Heart right ventricle (tissue), 16 donors: ENCODE data around the gene TMEM204. TPM values are rescaled to one million over a fixed set of nuclear protein-coding genes. Genes with fewer than 3 reads are reported as not detected.

Source experiments
- ATAC-seq, 8 donors: fragments of 200-7000 bp; cut with Tn5 transposase; one replicate each; pipeline ENCODE4 v1.9.1; 2020; ENCODE audit warnings: mild to moderate bottlenecking in 8 of 8, moderate library complexity in 8 of 8, moderate number of reproducible peaks in 1 of 8
- DNase-seq, 2 donors: peaks; one replicate each; pipeline ENCODE4 v3.0.0-alpha.2; 2020
- H3K27ac ChIP-seq, 10 donors: fragments of 200-600 bp; sonication (generic) in 2 of 10; one replicate each; pipeline versions ENCODE4 v1.5.0 to v1.8.0; 2020 to 2022; ENCODE audit warnings: mild to moderate bottlenecking in 3 of 10
- H3K27me3 ChIP-seq, 7 donors: fragments of 200-600 bp; one replicate each; pipeline ENCODE4 v1.8.0; 2021 to 2022; ENCODE audit warnings: mild to moderate bottlenecking in 2 of 7
- H3K36me3 ChIP-seq, 9 donors: fragments of 200-600 bp; sonication (generic) in 1 of 9; one replicate each; pipeline versions ENCODE4 v1.5.0 to v1.8.0; 2020 to 2022; ENCODE audit warnings: mild to moderate bottlenecking in 2 of 9
- H3K4me1 ChIP-seq, 9 donors: fragments of 200-600 bp; sonication (generic) in 1 of 9; one replicate each; pipeline versions ENCODE4 v1.5.0 to v1.8.0; 2020 to 2022; ENCODE audit warnings: mild to moderate bottlenecking in 4 of 9
- H3K4me3 ChIP-seq, 10 donors: fragments of 200-600 bp; sonication (generic) in 2 of 10; one replicate each; pipeline versions ENCODE4 v1.5.0 to v1.8.0; 2020 to 2022; ENCODE audit warnings: mild to moderate bottlenecking in 7 of 10, moderate library complexity in 2 of 10
- H3K9me3 ChIP-seq, 11 donors: fragments of 200-600 bp in 10 of 11; sonication (generic) in 2 of 11; one replicate each; pipeline versions ENCODE4 v1.5.0 to v1.8.0; 2013 to 2022; ENCODE audit warnings: mild to moderate bottlenecking in 2 of 11, control low read depth in 1 of 11, moderate library complexity in 1 of 11
- CTCF ChIP-seq, 9 donors: fragments of 200-600 bp; sonication (generic) in 2 of 9; IDR thresholded peaks; one replicate each; pipeline versions ENCODE4 v1.5.0 to v1.8.0; 2021 to 2022; ENCODE audit warnings: antibody characterized with exemption in 9 of 9, mild to moderate bottlenecking in 5 of 9, moderate library complexity in 1 of 9
- WGBS, 2 donors: extraction: QIAGEN DNeasy Blood & Tissue Kit; methylation state at CpG; one replicate each; pipeline ENCODE4 v1.1.7; 2013; ENCODE audit warnings: inconsistent platforms in 1 of 2; 5-methylcytosine and 5-hydroxymethylcytosine counted together
- intact Hi-C, 10 donors: fragments of 100-400 bp; cut with DNase I; formaldehyde crosslinking; loops; one replicate each; pipeline versions ENCODE4 v1.11.1 to v1.14.2; 2022
- polyA plus RNA-seq, 2 donors: library from polyadenylated mRNA; stranded (reverse); fragments of 200-250 nt; gene quantifications; one replicate each; pipeline ENCODE4 v1.2.3, GENCODE V29; 2013
- total RNA-seq, 10 donors: library from RNA; stranded (reverse); fragmentation: NEBNext Ultra II Directional in 3 of 10; extraction: Animal tissue kit (Norgen Biotek cat#: 25700) in 3 of 10; gene quantifications; one replicate each; pipeline versions ENCODE4 v1.2.1 to v1.2.4, GENCODE V29; 2021 to 2023
- donor health status: Arrhythmogenic right ventricular cardiomyopathy.
- donor health status: ischemic (EF 13 %, LVEDD 7.1; RV severe dilation, severe dysfunction).
- donor health status: healthy with polysubstance abuse.
- donor health status: DM: no; HTN: yes; CAD: no.
- donor health status: DM: no; HTN: no; CAD: no.
- donor health status: ischemic (EF 25% LVEDD 6.9; RV normal size, moderate dysfunction).
- donor health status: ischemic (EF 25% LVEDD 5.7; RV mildly dilated, moderate dysfunction).
- donor health status: healthy.
- donor health status: DM: yes; HTN: yes; CAD: no.
- donor health status: Ischemic cardiomyopathy.
- donor health status: ischemic (EF 35%, LVEDD 5.7; RV mildly dilated, moderate dysfunction).
- donor health status: nonischemic (EF 11% LVEDD 7.7; RV severe dilation, severe dysfunction).
- donor health status: DM: yes; HTN: yes; CAD: no.
- donor health status: PGD.
- donor health status: ischemic (EF 29% LVEDD 5.4; RV normal size, mild dysfunction).
- donor health status: nonischemic (EF 23%, LVEDD 6.1; RV moderate dilation, normal function).

The TMEM204 gene
- total and polyA plus RNA-seq, 12 donors, result 10.7 to 49.9 (median 19.8) TPM

GRCh38 chr16:1503110-1503955, 30.1 kb upstream of the TMEM204 start:
- intact Hi-C loops, result no loop called here
- Histone ChIP-seq H3K4me3 (no peak overlapping the region), H3K9me3 (no peaks in the 10 kb centered on the region), H3K27ac (no peak overlapping the region), H3K27me3 (no peaks in the 10 kb centered on the region), H3K4me1 (peaks cover 0 to 1% (median 0%) of the 10 kb centered on the region in 9 donors), H3K36me3 (peaks cover 8 to 90% (median 38%) of the 10 kb centered on the region in 9 donors)
- no peak for DNase-seq
- no peak for TF ChIP-seq CTCF (IDR thresholded peaks at IDR 0.05)
- WGBS, 2 donors, result 96 to 97% methylated on average over 37 of the region's 37 CpGs
- ATAC-seq, result no peak

GRCh38 chr16:1505073-1505844, 28.2 kb upstream of the TMEM204 start:
- Histone ChIP-seq H3K27me3 (no peaks in the 10 kb centered on the region), H3K36me3 (peaks cover 8 to 87% (median 31%) of the 10 kb centered on the region in 9 donors), H3K4me3 (no peak overlapping the region), H3K27ac (no peak overlapping the region), H3K9me3 (no peaks in the 10 kb centered on the region), H3K4me1 (peaks cover 14 to 20% (median 18%) of the 10 kb centered on the region in 9 donors)
- TF ChIP-seq CTCF (IDR thresholded peaks at IDR 0.05), result no peak
- intact Hi-C loops, result no loop called here
- DNase-seq, result no peak
- WGBS, 2 donors, result 95% methylated on average over 37 of the region's 37 CpGs
- no peak for ATAC-seq

GRCh38 chr16:1505912-1506311, 27.6 kb upstream of the TMEM204 start:
- WGBS, 2 donors, result 93% methylated on average over 21 to 22 of the region's 22 CpGs
- intact Hi-C loops, result no loop called here
- H3K36me3 ChIP-seq, result peaks cover 8 to 87% (median 24%) of the 10 kb centered on the region in 9 donors

More at GRCh38 chr16:1505912-1506311, 27.6 kb upstream of the TMEM204 start:
- peaks cover 18 to 27% (median 23%) of the 10 kb centered on the region in 9 donors for H3K4me1 ChIP-seq
- ATAC-seq (no peak), DNase-seq (no peak)
- no peak for TF ChIP-seq CTCF (IDR thresholded peaks at IDR 0.05)
- H3K9me3 ChIP-seq, result no peaks in the 10 kb centered on the region
- H3K27me3 ChIP-seq, result no peaks in the 10 kb centered on the region
- H3K27ac ChIP-seq, result no peak overlapping the region
- no peak overlapping the region for H3K4me3 ChIP-seq
